Sigmoid colon (tissue), 7 donors: ENCODE measurements around the gene OSBP2. TPM values are rescaled to one million over a fixed set of nuclear protein-coding genes. Genes with fewer than 3 reads are reported as not detected.
"Not testable (repeated sequence)": the region's sequence is repeated elsewhere in the genome, so short reads cannot be mapped to it uniquely, and the experiment has no call there.

ENCODE experiments used
- DNase-seq: peaks from one replicate; pipeline ENCODE4 v3.0.0-alpha.2; 2019
- H3K27ac ChIP-seq, 4 donors: fragments of 200-600 bp; sonication (generic); one replicate each; pipeline ENCODE4 v1.5.1; 2016 to 2019; ENCODE audit warnings: mild to moderate bottlenecking in 1 of 4
- H3K27me3 ChIP-seq, 3 donors: fragments of 200-600 bp; sonication (generic); one replicate each; pipeline ENCODE4 v1.5.1; 2019; ENCODE audit warnings: mild to moderate bottlenecking in 1 of 3
- H3K36me3 ChIP-seq, 4 donors: fragments of 200-600 bp; sonication (generic); one replicate each; pipeline ENCODE4 v1.5.1; 2016 to 2019
- H3K4me1 ChIP-seq, 4 donors: fragments of 200-600 bp; sonication (generic); one replicate each; pipeline ENCODE4 v1.5.1; 2017 to 2019
- H3K4me3 ChIP-seq, 4 donors: fragments of 200-600 bp; sonication (generic); one replicate each; pipeline ENCODE4 v1.5.1; 2017 to 2019; ENCODE audit warnings: mild to moderate bottlenecking in 2 of 4, moderate library complexity in 1 of 4
- H3K9me3 ChIP-seq, 4 donors: fragments of 200-600 bp in 3 of 4; sonication (generic) in 3 of 4; one replicate each; pipeline versions ENCODE4 v1.5.1 to v1.6.1; 2013 to 2019
- EP300 ChIP-seq, 4 donors: sonication (generic); formaldehyde crosslinking; IDR thresholded peaks; one replicate each; pipeline ENCODE4 v1.6.1; 2017; ENCODE audit warnings: antibody characterized with exemption in 4 of 4
- POLR2A ChIP-seq, 2 donors: fragments of 450-650 bp; IDR thresholded peaks; one replicate each; pipeline ENCODE4 v1.6.1; 2016; ENCODE audit warnings: antibody characterized with exemption in 2 of 2, mild to moderate bottlenecking in 2 of 2, moderate library complexity in 2 of 2
- POLR2AphosphoS5 ChIP-seq, 4 donors: sonication (generic); formaldehyde crosslinking; IDR thresholded peaks; one replicate each; pipeline ENCODE4 v1.6.1; 2017; ENCODE audit warnings: antibody characterized with exemption in 4 of 4
- WGBS, 2 donors: extraction: QIAGEN DNeasy Blood & Tissue Kit; methylation state at CpG; one replicate each; pipeline ENCODE4 v1.1.7; 2013; 5-methylcytosine and 5-hydroxymethylcytosine counted together
- intact Hi-C: fragments of 100-400 bp; cut with DNase I; formaldehyde crosslinking; loops from one replicate; pipeline ENCODE4 v1.15.1; 2023
- polyA plus RNA-seq, 3 donors: library from polyadenylated mRNA; stranded (reverse); fragments of 200-250 nt; gene quantifications; one replicate each; pipeline ENCODE4 v1.2.3, GENCODE V29; 2013
- total RNA-seq, 4 donors: library from RNA; depleted of rRNA; stranded (reverse); fragments of >200 nt; gene quantifications; one replicate each; pipeline ENCODE4 v1.1.0, GENCODE V29; 2016
- TF ChIP-seq, protein P1 (sequence below), 4 experiments: fragments of 450-650 bp in 3 of 4; fragments of 200-600 bp in 1 of 4; IDR thresholded peaks; one replicate each; pipeline ENCODE4 v1.5.1; 2016 to 2019; ENCODE audit warnings: antibody characterized with exemption in 4 of 4, mild to moderate bottlenecking in 3 of 4, moderate library complexity in 2 of 4
- donor health status: healthy with polysubstance abuse.
- donor health status: Bipolar disorder and iron deficiency.
- donor health status: healthy.

OSBP2 gene
- total and polyA plus RNA-seq, 7 donors: 1.2 to 3.0 (median 1.6) TPM

DNA sequence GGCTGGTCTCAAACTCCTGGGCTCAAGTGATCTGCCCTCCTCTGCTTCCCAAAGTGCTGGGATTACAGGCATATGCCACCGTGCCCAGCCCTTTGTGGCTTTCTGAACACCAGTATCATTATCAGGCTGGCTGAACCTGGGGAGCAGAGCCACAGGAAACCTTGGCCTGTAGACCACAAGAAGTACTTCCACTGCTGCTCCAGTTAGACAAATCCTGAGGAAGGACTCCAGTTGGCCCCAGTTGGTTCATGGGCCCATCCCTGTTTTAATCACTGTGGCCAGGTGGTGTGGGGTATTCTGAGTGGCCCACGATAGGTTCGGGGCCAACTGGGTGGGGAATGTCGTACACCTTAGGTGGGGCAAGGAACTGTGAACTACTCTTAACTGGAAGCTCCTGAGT, 21.5 kb upstream of the OSBP2 start:
- H3K27me3 ChIP-seq: no peaks in the 10 kb centered on the region
- TF ChIP-seq POLR2AphosphoS5 (IDR thresholded peaks at IDR 0.05): no peak
- no peak for TF ChIP-seq EP300 (IDR thresholded peaks at IDR 0.05)
- TF ChIP-seq, protein P1, sequence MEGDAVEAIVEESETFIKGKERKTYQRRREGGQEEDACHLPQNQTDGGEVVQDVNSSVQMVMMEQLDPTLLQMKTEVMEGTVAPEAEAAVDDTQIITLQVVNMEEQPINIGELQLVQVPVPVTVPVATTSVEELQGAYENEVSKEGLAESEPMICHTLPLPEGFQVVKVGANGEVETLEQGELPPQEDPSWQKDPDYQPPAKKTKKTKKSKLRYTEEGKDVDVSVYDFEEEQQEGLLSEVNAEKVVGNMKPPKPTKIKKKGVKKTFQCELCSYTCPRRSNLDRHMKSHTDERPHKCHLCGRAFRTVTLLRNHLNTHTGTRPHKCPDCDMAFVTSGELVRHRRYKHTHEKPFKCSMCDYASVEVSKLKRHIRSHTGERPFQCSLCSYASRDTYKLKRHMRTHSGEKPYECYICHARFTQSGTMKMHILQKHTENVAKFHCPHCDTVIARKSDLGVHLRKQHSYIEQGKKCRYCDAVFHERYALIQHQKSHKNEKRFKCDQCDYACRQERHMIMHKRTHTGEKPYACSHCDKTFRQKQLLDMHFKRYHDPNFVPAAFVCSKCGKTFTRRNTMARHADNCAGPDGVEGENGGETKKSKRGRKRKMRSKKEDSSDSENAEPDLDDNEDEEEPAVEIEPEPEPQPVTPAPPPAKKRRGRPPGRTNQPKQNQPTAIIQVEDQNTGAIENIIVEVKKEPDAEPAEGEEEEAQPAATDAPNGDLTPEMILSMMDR (IDR thresholded peaks at IDR 0.05): no peak
- TF ChIP-seq POLR2A (IDR thresholded peaks at IDR 0.05): no peak
- no peak overlapping the region for H3K4me3 ChIP-seq
- H3K9me3 ChIP-seq: no peaks in the 10 kb centered on the region
- H3K36me3 ChIP-seq: no peaks in the 10 kb centered on the region
- WGBS, 2 donors: 32 to 69% methylated on average over 4 of the region's 4 CpGs
- H3K4me1 ChIP-seq: peaks cover 0 to 4% (median 4%) of the 10 kb centered on the region in 4 donors
- no peak for DNase-seq
- no peak overlapping the region for H3K27ac ChIP-seq
- intact Hi-C loops: no loop called here

DNA sequence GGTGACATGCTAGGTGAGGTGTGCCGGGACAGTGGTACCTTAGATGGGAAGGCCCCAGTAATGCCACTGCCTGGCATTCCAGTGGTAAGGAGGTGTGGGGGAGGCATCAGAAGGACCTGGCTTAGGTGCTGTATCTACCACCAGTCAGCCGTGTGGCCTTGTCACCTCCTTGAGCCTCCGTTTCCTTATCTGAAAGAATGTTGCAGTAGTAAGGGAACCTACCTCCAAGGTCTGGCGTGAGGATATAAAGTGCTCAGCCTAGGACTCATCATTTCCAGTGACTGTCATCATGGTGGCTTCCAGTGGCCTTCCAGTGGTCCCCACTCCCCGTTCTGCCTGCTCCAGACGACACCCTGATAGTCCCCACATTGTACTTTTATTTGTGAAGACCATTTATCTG, 20.2 kb upstream of the OSBP2 start:
- intact Hi-C loops: no loop called here
- TF ChIP-seq, protein P1 (IDR thresholded peaks at IDR 0.05): no peak
- TF ChIP-seq POLR2AphosphoS5 (IDR thresholded peaks at IDR 0.05) (no peak), POLR2A (IDR thresholded peaks at IDR 0.05) (no peak), EP300 (IDR thresholded peaks at IDR 0.05) (no peak)
- DNase-seq: no peak

DNA sequence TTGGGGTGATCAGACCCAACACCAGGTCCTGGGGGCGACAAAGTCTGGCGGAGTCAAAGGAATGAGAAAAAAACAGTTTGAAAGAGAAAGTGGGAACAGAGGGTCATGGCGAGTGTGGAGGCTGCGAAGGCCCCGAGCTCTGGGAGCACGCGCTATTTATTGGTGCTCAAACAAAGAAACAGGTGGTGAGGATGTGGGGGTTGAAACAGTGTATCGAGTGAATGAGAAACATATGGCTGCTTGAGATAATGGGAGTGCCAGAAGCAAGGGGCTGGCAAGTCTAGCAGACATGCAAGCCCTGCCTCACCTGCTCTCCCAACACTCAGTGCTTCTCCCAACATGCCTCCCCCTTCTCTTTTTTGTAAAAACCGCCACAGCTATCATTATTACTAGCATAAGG, 19.2 kb upstream of the OSBP2 start:
- no peak for TF ChIP-seq EP300 (IDR thresholded peaks at IDR 0.05)
- TF ChIP-seq POLR2A (IDR thresholded peaks at IDR 0.05): no peak
- TF ChIP-seq, protein P1 (IDR thresholded peaks at IDR 0.05): no peak
- TF ChIP-seq POLR2AphosphoS5 (IDR thresholded peaks at IDR 0.05): no peak
- no peak for DNase-seq
- 78 to 81% methylated on average over 9 of the region's 9 CpGs for WGBS, 2 donors
- Histone ChIP-seq H3K27ac (no peak overlapping the region), H3K4me1 (peaks cover 0 to 5% (median 1%) of the 10 kb centered on the region in 4 donors), H3K4me3 (no peak overlapping the region), H3K9me3 (no peaks in the 10 kb centered on the region), H3K36me3 (no peaks in the 10 kb centered on the region), H3K27me3 (no peaks in the 10 kb centered on the region)
- intact Hi-C loops: no loop called here

More for the DNA sequence above, 20.2 kb upstream of the OSBP2 start:
- Histone ChIP-seq H3K36me3 (no peaks in the 10 kb centered on the region), H3K27me3 (no peaks in the 10 kb centered on the region), H3K4me1 (no peaks in the 10 kb centered on the region), H3K4me3 (no peak overlapping the region), H3K9me3 (no peaks in the 10 kb centered on the region), H3K27ac (no peak overlapping the region)
- WGBS, 2 donors: 86 to 95% methylated on average over 6 of the region's 6 CpGs

DNA sequence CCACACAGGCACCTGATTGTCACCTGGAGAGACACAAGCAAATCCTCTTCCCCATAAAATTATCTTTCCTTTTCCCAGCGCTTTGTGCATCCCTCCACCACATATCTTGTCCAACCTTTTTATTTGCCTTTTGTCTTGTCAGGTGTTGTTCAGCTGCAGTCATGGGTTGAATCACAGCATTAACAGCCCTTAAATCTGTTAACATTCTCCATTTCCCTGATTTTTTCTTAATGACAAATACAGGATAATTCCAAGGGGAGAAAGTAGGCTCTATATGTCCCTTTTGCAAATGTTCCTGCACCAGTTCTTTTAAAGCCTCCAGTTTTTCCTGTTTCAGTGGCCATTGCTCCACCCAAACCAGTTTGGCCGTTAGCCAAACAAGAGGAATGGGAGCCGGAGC, 18.1 kb upstream of the OSBP2 start:
- H3K4me3 ChIP-seq, DNase-seq, H3K9me3 ChIP-seq, H3K27ac ChIP-seq, H3K36me3 ChIP-seq, intact Hi-C loops, H3K27me3 ChIP-seq: not testable (repeated sequence)
- 35 to 66% methylated on average over 3 of the region's 3 CpGs for WGBS, 2 donors
- H3K4me1 ChIP-seq: peaks cover 0 to 16% (median 12%) of the 10 kb centered on the region in 4 donors

DNA sequence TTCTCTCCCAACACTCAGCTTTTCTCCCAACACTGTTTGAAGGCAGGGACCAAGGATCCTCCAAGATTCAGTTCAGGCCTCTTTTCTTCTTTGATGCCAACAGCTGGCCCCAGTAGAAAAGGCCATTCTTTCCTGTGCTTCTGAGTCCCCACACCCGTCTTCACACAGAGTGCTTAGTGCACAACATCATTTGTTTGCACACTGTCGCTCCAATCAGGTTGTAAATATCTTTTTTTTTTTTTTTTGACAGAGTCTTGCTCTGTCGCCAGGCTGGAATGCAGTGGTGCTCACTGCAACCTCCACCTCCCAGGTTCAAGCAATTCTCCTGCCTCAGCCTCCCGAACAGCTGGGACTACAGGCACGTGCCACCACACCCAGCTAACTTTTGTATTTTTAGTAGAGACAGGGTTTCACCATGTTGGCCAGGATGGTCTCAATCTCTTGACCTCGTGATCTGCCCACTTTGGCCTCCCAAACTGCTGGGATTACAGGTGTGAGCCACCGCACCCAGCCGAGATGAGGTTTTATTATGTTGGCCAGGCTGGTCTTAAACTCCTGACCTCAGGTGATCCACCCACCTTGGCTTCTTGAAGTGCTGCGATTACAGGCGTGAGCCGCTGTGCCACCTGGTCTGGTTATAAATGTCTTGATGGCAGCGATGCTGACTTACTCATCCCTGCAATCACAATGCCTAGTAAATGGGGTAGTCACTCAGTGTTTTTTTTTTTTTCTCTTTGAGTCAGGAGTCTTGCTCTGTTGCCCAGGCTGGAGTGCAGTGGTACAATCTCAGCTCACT, 14.6 kb upstream of the OSBP2 start:
- Histone ChIP-seq H3K4me1 (peaks cover 0 to 23% (median 18%) of the 10 kb centered on the region in 4 donors), H3K27ac (peak overlapping the region in 1 of 4 donors; percentile 58)
- WGBS, 2 donors: 17 to 65% methylated on average over 12 of the region's 12 CpGs
- H3K4me3 ChIP-seq, DNase-seq, H3K36me3 ChIP-seq, H3K27me3 ChIP-seq, H3K9me3 ChIP-seq, intact Hi-C loops: not testable (repeated sequence)
